Measurements from ENCODE around the gene HABP2.

- no peak for TF ChIP-seq CTCF (IDR thresholded peaks at IDR 0.05)
- no peak for TF ChIP-seq POLR2A (IDR thresholded peaks at IDR 0.05)
Observed at GRCh38 chr10:113511419-113511818, 41.4 kb upstream of the HABP2 start.

Data from uterus (tissue), 2 donors.